Prostate gland (tissue), 2 donors: ENCODE results near the gene YTHDF1.

Source experiments
- POLR2A ChIP-seq: fragments of 450-650 bp; IDR thresholded peaks from one replicate; pipeline ENCODE4 v1.6.1; 2016; ENCODE audit warnings: antibody characterized with exemption, mild to moderate bottlenecking
- TF ChIP-seq, protein P1 (sequence below), 4 experiments: fragments of 200-600 bp in 2 of 4; fragments of 450-650 bp in 2 of 4; sonication (generic) in 2 of 4; IDR thresholded peaks; 1 replicate in 3 of 4; 2 replicates in 1 of 4; pipeline ENCODE4 v1.5.1; 2016 to 2019; ENCODE audit warnings: antibody characterized with exemption in 4 of 4, mild to moderate bottlenecking in 2 of 4, moderate library complexity in 2 of 4

- TF ChIP-seq, protein P1, sequence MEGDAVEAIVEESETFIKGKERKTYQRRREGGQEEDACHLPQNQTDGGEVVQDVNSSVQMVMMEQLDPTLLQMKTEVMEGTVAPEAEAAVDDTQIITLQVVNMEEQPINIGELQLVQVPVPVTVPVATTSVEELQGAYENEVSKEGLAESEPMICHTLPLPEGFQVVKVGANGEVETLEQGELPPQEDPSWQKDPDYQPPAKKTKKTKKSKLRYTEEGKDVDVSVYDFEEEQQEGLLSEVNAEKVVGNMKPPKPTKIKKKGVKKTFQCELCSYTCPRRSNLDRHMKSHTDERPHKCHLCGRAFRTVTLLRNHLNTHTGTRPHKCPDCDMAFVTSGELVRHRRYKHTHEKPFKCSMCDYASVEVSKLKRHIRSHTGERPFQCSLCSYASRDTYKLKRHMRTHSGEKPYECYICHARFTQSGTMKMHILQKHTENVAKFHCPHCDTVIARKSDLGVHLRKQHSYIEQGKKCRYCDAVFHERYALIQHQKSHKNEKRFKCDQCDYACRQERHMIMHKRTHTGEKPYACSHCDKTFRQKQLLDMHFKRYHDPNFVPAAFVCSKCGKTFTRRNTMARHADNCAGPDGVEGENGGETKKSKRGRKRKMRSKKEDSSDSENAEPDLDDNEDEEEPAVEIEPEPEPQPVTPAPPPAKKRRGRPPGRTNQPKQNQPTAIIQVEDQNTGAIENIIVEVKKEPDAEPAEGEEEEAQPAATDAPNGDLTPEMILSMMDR (IDR thresholded peaks at IDR 0.05), result no peak
- no peak for TF ChIP-seq POLR2A
These were observed 61.5 kb downstream of the YTHDF1 start for GRCh38 chr20:63154395-63154794.
